HUDEP-2 (cell line): ENCODE data around the gene CREB5.
"Not testable (repeated sequence)": the region's sequence is repeated elsewhere in the genome, so short reads cannot be mapped to it uniquely, and the experiment has no call there.

Source experiments
- DNase-seq, 76 experiments: peaks; one replicate each; lab custom pipeline; 2025; ENCODE audit not compliant: unreplicated experiment in 76 of 76; lab: John Stamatoyannopoulos, UW

The CREB5 gene

GRCh38 chr7:28598037-28598436, 185.7 kb downstream of the CREB5 start:
- DNase-seq: not testable (repeated sequence)

DNA sequence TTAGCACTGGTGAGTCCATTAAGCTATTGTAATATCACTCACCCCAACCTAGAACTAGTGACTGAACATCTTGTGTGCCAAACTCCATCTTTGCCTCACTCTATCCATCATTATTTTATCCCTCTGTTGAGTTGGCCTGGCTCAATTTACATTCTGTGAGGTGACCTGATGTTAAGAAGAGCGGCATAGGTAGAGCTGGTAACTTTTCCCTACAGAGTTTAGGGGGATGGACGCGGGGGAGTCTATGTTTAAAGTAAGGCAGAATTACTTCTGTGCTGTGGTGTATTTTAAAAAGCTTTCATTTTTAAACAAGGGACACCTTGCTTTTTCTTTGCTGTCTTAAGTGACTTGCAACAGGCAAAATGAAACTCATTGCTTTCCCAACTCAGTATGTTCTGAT, 186.3 kb downstream of the CREB5 start:
- DNase-seq: no peak

- no peak for DNase-seq
Observed at GRCh38 chr7:28599411-28599810, 187.1 kb downstream of the CREB5 start.

GRCh38 chr7:28602282-28602681, 190.0 kb downstream of the CREB5 start:
- no peak for DNase-seq

DNA sequence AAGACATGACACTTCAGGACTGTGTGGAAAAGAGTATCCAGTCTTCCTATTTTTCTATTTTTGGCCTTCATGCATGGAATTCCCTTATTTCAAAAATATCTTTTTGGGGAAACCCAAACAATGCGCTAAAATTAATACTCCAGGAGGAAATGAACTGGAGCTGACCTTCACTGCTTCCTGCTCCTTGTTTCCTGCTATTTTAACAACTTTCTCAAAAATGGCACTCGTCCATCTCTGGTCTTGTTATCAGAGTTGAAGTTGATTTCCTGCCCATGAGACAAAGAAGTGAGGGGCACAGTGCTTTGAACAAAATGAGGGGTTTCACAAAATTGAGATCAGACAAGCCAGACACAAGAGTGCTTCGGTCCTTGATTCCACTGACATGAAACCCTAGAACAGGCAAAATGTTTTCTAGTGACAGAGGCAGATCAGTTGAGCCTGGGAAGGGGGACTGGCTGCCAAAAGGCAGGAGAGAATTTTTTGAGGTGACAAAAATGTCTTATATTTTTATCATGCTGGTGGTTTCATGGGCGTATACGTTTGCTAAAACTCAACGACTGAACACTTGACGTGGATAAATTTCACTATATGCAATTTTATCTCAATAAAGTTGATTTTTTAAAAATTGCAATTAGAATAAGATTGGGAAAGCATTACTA, 193.2 kb downstream of the CREB5 start:
- peak in 1 of 76 experiments; percentile 15 for DNase-seq

DNA sequence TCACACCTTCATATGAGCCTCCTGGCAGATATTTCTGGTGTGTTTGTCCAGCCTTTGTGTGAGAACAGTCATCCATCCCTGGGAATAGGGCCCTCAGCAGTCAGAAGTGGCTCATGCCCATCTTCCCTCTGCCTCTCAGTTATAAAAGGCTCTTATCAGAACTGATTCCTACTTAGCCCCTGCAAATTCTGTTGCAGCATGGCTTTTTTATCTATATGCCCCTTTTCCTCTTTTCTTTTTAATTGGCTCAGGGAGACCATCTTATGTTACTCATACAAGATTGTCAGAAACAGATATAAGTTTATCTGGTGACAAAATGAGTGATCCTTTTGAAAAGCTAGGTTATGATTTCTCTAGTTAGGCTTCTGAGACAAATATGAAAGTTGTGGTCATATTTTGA, 194.1 kb downstream of the CREB5 start:
- peak in 2 of 76 experiments; percentile 8 to 43 for DNase-seq

- DNase-seq: no peak
Observed at GRCh38 chr7:28607855-28608193, 195.5 kb downstream of the CREB5 start.

DNA sequence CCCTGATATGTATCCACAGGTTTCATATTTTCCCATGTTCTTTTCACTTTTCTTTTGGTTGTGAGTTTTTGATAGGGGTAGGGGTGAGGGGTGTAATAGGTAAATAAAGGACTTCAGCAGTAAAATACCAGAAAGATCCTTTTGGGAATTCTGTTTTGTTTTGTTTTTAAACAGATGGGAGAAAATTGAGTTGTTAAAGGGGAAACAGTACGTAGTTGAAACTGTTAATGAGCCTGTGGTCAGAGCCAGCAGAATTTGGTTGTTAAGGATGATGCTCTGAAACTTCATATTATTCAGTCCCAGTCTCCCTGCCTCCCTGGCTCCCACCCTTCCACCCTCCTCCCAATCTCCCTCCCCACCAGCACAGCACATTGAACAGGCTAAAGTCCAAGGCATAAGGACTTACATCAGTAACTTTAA, 195.9 kb downstream of the CREB5 start:
- no peak for DNase-seq

- no peak for DNase-seq
Observed at GRCh38 chr7:28608731-28609130, 196.4 kb downstream of the CREB5 start.

- no peak for DNase-seq
Observed at GRCh38 chr7:28609608-28610007, 197.3 kb downstream of the CREB5 start.

DNA sequence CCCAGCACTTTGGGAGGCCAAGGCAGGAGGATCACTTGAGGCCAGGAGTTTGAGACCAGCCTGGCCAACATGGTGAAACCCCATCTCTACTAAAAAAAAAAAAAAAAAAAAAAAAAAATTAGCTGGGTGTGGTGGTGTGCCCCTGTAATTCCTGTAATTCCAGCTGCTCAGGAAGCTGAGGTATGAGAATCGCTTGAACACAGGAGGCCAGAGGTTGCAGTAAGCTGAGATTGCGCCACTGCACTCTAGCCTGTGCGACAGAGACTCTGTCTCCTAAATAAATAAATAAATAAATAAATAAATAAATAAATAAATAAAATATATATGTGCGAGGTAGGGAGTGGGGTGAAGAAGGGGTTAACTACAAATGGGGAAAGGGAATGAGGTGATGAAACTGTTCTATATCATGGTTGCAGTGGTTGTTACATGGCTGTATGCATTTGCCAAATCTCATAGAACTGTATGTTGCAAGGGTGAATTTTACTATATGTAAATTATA, 199.1 kb downstream of the CREB5 start:
- DNase-seq: not testable (repeated sequence)

- DNase-seq: no peak
Observed at GRCh38 chr7:28613262-28613661, 200.9 kb downstream of the CREB5 start.

- no peak for DNase-seq
Observed at GRCh38 chr7:28615091-28615490, 202.8 kb downstream of the CREB5 start.

DNA sequence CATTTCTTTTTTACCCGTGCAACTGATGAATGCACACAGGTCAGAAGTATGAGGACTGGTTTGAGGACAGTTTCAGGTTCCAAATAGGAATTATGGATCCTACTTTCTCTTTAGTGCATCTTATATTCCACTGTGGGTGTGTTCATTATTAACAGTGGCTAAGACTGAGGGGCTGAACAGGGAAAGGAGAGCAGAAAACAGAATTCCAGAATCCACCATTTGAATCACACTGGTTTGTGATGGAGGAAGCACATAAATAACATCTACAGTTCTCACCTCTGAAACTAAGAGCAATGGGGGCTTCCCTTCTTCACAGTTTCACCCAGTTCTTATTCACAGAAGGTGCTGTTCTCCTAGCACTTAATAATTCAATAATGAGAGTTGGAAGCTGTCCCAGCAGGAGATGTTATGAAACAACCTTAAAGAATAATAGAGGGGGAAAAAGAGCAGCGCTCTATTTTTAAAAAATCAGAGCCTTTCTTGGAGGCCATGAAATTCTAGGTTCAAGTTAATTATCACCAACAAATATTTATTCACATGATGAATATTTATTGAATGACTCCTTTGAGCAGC, 205.1 kb downstream of the CREB5 start:
- no peak for DNase-seq

GRCh38 chr7:28618383-28618782, 206.1 kb downstream of the CREB5 start:
- DNase-seq: no peak

GRCh38 chr7:28619256-28619655, 206.9 kb downstream of the CREB5 start:
- no peak for DNase-seq

DNA sequence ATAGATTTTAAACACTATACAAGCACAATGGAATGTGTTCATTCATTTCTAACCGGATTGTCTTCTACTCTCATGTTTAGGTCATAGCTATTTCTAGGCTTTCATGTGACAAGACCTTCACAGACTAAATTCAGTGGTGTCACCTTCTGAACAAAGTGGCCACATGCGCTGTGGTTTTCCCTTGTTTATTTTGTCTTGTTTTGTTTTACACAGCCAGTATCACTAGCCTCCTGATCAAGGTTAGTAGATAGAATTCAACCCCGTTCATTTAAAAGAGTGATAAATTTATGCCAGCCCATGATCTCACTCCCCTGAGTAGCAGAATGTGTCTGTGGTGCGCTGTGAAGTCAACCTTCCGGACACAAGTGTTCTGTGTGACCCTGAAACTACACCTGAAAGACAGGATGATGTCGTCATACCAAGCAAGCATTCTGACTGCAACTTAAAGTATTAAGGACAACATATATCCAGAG, 209.1 kb downstream of the CREB5 start:
- no peak for DNase-seq

DNA sequence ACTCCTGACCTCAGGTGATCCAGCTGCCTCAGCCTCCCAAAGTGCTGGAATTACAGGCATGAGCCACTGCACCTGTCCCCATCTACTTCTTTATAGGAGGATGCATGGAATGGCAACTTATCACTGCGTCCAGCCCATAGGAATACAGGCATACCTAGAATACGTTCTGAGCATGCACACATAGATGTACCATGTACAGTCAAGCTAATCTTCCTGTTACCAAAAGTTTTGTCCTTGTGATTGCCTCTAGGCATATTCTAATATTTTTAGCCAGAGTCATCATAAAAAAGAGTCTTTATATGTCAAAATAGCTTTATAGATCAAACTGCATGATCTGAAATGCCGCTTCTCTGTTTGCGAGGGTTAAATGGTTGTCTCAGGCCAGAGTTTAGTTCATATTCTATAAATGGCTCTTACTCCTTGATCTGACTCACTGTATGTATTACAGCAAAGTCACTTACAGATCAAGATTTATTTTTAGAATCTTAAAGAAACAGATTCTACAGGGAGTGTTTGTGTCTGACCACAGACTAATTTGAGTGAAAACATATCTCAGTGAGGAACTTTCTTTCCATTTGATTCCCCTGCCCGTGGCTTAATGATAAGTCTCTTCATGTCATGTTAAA, 210.9 kb downstream of the CREB5 start:
- DNase-seq: no peak

GRCh38 chr7:28623863-28624262, 211.5 kb downstream of the CREB5 start:
- no peak for DNase-seq

GRCh38 chr7:28625432-28625831, 213.1 kb downstream of the CREB5 start:
- no peak for DNase-seq

GRCh38 chr7:28626221-28626620, 213.9 kb downstream of the CREB5 start:
- no peak for DNase-seq
